Esophagus muscularis mucosa (tissue), 4 donors: ENCODE data around the gene RPIA. TPM values are rescaled to one million over a fixed set of nuclear protein-coding genes. Genes with fewer than 3 reads are reported as not detected.

Experiments used
- DNase-seq: peaks from one replicate; pipeline ENCODE4 v3.0.0-alpha.2; 2017; ENCODE audit errors: extremely low spot score
- H3K27ac ChIP-seq, 4 donors: fragments of 200-600 bp; sonication (generic); replicated peaks in 1 of 4; 1 replicate in 3 of 4; 2 replicates in 1 of 4; pipeline ENCODE4 v1.5.1; 2016 to 2019; ENCODE audit warnings: mild to moderate bottlenecking in 1 of 4
- H3K27me3 ChIP-seq, 4 donors: fragments of 200-600 bp; sonication (generic); one replicate each; pipeline versions ENCODE4 v1.5.1 to v1.6.0; 2016 to 2019
- H3K36me3 ChIP-seq, 4 donors: fragments of 200-600 bp; sonication (generic); one replicate each; pipeline ENCODE4 v1.5.1; 2016 to 2019
- H3K4me1 ChIP-seq, 4 donors: fragments of 200-600 bp; sonication (generic); one replicate each; pipeline ENCODE4 v1.5.1; 2016 to 2019
- H3K4me3 ChIP-seq, 4 donors: fragments of 200-600 bp; sonication (generic); 1 replicate in 2 of 4; 2 replicates in 2 of 4; pipeline ENCODE4 v1.5.1; 2016 to 2019; ENCODE audit warnings: mild to moderate bottlenecking in 4 of 4, moderate library complexity in 1 of 4
- H3K9me3 ChIP-seq, 4 donors: fragments of 200-600 bp; sonication (generic); 1 replicate in 3 of 4; 2 replicates in 1 of 4; pipeline ENCODE4 v1.5.1; 2016 to 2019
- CTCF ChIP-seq, 3 experiments: fragments of 200-600 bp in 2 of 3; fragments of 450-650 bp in 1 of 3; sonication (generic) in 2 of 3; IDR thresholded peaks; one replicate each; pipeline ENCODE4 v1.5.1; 2017 to 2019; ENCODE audit warnings: antibody characterized with exemption in 3 of 3, mild to moderate bottlenecking in 2 of 3, moderate library complexity in 1 of 3
- EP300 ChIP-seq: sonication (generic); formaldehyde crosslinking; IDR thresholded peaks from one replicate; pipeline ENCODE4 v1.6.1; 2017; ENCODE audit warnings: antibody characterized with exemption
- POLR2A ChIP-seq: fragments of 450-650 bp; IDR thresholded peaks from one replicate; pipeline ENCODE4 v1.6.1; 2017; ENCODE audit warnings: antibody characterized with exemption, moderate library complexity, mild to moderate bottlenecking, low read depth
- POLR2AphosphoS5 ChIP-seq, 2 donors: sonication (generic); formaldehyde crosslinking; IDR thresholded peaks; one replicate each; pipeline ENCODE4 v1.6.1; 2017; ENCODE audit warnings: antibody characterized with exemption in 2 of 2
- WGBS: methylation state at CpG from one replicate; pipeline ENCODE4 v1.1.5; 2018; 5-methylcytosine and 5-hydroxymethylcytosine counted together
- intact Hi-C: fragments of 100-400 bp; cut with DNase I; formaldehyde crosslinking; loops from one replicate; pipeline ENCODE4 v1.15.1; 2023
- total RNA-seq, 4 donors: library from RNA; depleted of rRNA; stranded (reverse); fragments of >200 nt; gene quantifications; one replicate each; pipeline versions ENCODE4 v1.1.0 to v1.2.1, GENCODE V29; 2016

RPIA gene
- total RNA-seq, 4 donors from 2014 or later = 6.6 to 8.6 (median 7.4) TPM

DNA sequence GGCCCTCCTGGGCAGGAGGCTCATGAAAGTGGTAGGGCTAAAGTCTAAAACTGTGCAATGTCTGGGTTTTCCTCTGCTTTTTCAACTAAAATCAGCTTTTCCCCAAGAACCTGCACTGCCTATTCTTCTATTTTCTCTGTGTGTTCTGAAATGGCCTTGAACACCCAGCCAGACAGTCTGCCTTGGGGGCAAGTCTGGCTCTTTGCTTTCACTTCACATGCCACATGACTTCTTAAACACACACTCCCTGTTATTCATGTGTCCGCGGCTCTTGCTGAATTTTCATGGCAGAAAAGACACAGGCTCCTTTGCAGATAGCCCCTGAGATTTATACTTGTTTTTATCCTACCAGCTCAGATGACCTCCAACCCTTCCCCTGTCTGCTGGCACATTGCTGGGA is 10.6 kb upstream of the RPIA start:
- WGBS = 97% methylated on average over 2 of the region's 2 CpGs
- intact Hi-C loops = no loop called here
- Histone ChIP-seq H3K27me3 (no peaks in the 10 kb centered on the region), H3K9me3 (no peaks in the 10 kb centered on the region), H3K27ac (no peak overlapping the region), H3K4me3 (no peak overlapping the region), H3K4me1 (no peaks in the 10 kb centered on the region), H3K36me3 (no peaks in the 10 kb centered on the region)
- TF ChIP-seq CTCF (IDR thresholded peaks at IDR 0.05) (no peak), POLR2A (no peak), POLR2AphosphoS5 (IDR thresholded peaks at IDR 0.05) (no peak), EP300 (no peak)
- DNase-seq = no peak

DNA sequence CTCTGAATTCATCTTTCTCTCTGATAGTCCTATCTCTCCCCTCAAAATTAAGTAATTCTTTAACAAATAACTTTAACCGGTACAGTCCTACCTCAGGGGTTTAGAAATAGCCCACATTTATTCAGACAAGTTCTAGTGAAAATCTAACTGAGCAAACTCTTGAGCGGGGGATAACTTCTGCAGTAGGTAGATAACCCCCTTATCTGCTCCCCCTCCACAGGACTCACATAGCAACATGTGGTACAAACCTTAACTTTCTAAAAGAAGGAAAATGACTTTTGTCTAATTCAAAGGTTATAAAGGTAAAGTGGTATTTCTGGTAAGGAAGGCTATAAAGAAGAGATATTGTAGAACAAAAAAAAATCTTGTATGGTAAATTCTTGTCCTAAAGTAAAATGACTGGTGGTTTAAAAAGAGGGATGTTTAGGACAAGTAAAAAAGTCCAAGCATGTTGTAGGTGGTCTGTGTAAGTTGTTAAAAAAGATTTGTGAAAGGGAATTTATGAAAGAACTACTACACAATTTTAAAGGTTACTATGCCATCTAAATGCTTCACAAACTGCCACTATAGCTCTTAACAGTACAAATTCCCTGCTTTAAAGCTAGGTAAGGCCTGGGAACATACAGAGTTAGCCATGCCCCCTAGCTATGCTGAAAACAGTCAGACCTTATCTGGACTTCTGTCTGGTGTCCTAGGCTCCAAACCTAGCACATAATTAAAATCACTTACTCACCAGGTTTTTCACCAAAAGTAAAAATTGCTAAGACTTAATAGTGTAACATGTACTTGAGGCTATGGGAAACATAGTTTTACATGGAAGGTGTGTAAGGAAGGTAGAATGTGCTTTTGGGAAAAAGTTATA is 8.1 kb upstream of the RPIA start:
- intact Hi-C loops = no loop called here
- no peaks in the 10 kb centered on the region for H3K36me3 ChIP-seq
- no peak for TF ChIP-seq POLR2AphosphoS5 (IDR thresholded peaks at IDR 0.05)
- no peak for TF ChIP-seq POLR2A
- no peak for TF ChIP-seq CTCF (IDR thresholded peaks at IDR 0.05)
- TF ChIP-seq EP300 = no peak
- no peak overlapping the region for H3K27ac ChIP-seq
- H3K4me1 ChIP-seq = no peaks in the 10 kb centered on the region
- no peaks in the 10 kb centered on the region for H3K9me3 ChIP-seq
- H3K27me3 ChIP-seq = no peaks in the 10 kb centered on the region
- 44% methylated on average over 2 of the region's 2 CpGs for WGBS
- no peak overlapping the region for H3K4me3 ChIP-seq
- DNase-seq = no peak

DNA sequence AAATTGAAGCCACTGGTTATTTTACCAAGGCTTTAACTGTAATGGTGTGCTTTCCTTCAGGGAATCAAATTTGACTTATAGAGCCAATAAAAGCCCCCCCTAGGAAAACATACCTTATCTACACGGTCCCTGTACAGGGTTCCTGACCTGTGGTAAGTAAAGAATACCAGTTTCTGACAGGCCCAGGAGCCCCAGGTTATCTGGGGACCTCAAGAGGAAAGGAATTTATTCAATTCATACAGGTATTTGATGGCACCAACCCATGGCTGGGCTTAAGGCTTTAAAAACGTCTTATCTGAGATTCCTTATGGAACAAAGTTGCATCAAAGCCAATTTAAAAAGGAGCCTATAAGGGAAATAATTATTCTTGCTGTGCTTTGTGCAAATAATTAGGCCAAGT is 7.0 kb upstream of the RPIA start:
- intact Hi-C loops = no loop called here
- H3K4me3 ChIP-seq = no peak overlapping the region
- no peaks in the 10 kb centered on the region for H3K27me3 ChIP-seq
- 79% methylated on average over 2 of the region's 2 CpGs for WGBS
- TF ChIP-seq POLR2AphosphoS5 (IDR thresholded peaks at IDR 0.05) (no peak), POLR2A (no peak), EP300 (no peak), CTCF (IDR thresholded peaks at IDR 0.05) (no peak)
- H3K9me3 ChIP-seq = no peaks in the 10 kb centered on the region
- DNase-seq = no peak
- no peak overlapping the region for H3K27ac ChIP-seq
- H3K36me3 ChIP-seq = no peaks in the 10 kb centered on the region
- H3K4me1 ChIP-seq = no peaks in the 10 kb centered on the region

GRCh38 chr2:88686320-88686719 is 5.2 kb upstream of the RPIA start:
- TF ChIP-seq POLR2AphosphoS5 (IDR thresholded peaks at IDR 0.05) (no peak), EP300 (no peak), POLR2A (no peak), CTCF (IDR thresholded peaks at IDR 0.05) (no peak)
- no peak overlapping the region for H3K4me3 ChIP-seq
- H3K27ac ChIP-seq = no peak overlapping the region
- 87% methylated on average over 4 of the region's 4 CpGs for WGBS
- intact Hi-C loops = no loop called here
- no peaks in the 10 kb centered on the region for H3K9me3 ChIP-seq
- peaks cover 8 to 14% (median 10%) of the 10 kb centered on the region in 4 donors for H3K4me1 ChIP-seq
- H3K27me3 ChIP-seq = no peaks in the 10 kb centered on the region
- no peak for DNase-seq
- H3K36me3 ChIP-seq = no peaks in the 10 kb centered on the region
